SK-N-SH (cell line): ENCODE measurements around the gene NYNRIN.

Experiments used
- CHD2 ChIP-seq: fragments of 150-350 bp; IDR thresholded peaks from 2 replicates; pipeline ENCODE4 v1.6.1; 2018; ENCODE audit warnings: low read length; ENCODE audit not compliant: partially characterized antibody
- EZH2phosphoT487 ChIP-seq: fragments of 200-600 bp; sonication (generic); IDR thresholded peaks from 2 replicates; pipeline ENCODE4 v1.6.1; 2017; ENCODE audit warnings: low read depth, mixed run types, mild to moderate bottlenecking, antibody characterized with exemption, moderate library complexity, borderline replicate concordance
- FOXM1 ChIP-seq: IDR thresholded peaks from 2 replicates; pipeline ENCODE4 v1.4.0; 2012; ENCODE audit warnings: low read depth, mild to moderate bottlenecking
- JUND ChIP-seq: IDR thresholded peaks from 2 replicates; pipeline ENCODE4 v1.4.0; 2012
- NRF1 ChIP-seq: IDR thresholded peaks from 2 replicates; pipeline ENCODE4 v1.6.1; 2012; ENCODE audit warnings: low read depth, mild to moderate bottlenecking, low read length
- POLR2AphosphoS5 ChIP-seq: IDR thresholded peaks from 2 replicates; pipeline ENCODE4 v1.6.1; 2012; ENCODE audit warnings: low read depth, low read length
- RAD21 ChIP-seq: IDR thresholded peaks from 2 replicates; pipeline ENCODE4 v1.6.1; 2012; ENCODE audit warnings: mild to moderate bottlenecking, low read length
- YY1 ChIP-seq: IDR thresholded peaks from 2 replicates; pipeline ENCODE4 v1.4.0; 2012; ENCODE audit warnings: low read depth, mild to moderate bottlenecking
- TF ChIP-seq, protein P1 (sequence below): fragments of 200-600 bp; sonication (generic); IDR thresholded peaks from 2 replicates; pipeline ENCODE4 v1.6.1; 2017; ENCODE audit warnings: antibody characterized with exemption, mild to moderate bottlenecking, moderate library complexity
- TF ChIP-seq, protein P2 (sequence below): IDR thresholded peaks from 2 replicates; pipeline ENCODE4 v1.6.1; 2012; ENCODE audit warnings: mild to moderate bottlenecking, low read depth, low read length, moderate library complexity
- TF ChIP-seq, protein P3 (sequence below): IDR thresholded peaks from 2 replicates; pipeline ENCODE4 v1.4.0; 2012; ENCODE audit warnings: low read depth, borderline replicate concordance
- TF ChIP-seq, protein P4 (sequence below): IDR thresholded peaks from 2 replicates; pipeline ENCODE4 v1.4.0; 2012; ENCODE audit warnings: low read depth

DNA sequence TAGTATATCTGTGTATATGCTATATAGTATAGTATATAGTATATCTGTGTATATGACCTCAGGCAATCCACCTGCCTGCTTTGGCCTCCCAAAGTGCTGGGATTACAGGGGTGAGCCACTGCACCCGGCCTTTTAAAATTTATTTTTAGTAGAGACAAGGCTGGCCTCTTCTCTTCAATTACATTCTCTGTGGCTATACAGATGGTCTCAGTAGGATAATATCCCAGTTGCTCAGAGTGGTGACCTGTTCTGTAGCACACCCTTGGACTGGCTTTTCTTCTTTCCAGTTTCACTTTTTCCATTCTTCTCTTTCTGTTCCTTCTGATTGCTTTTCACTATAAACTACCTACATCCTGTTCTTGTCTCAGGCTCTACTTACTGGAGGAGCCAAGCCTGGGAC lies 34.0 kb upstream of the NYNRIN start:
- TF ChIP-seq, protein P1, sequence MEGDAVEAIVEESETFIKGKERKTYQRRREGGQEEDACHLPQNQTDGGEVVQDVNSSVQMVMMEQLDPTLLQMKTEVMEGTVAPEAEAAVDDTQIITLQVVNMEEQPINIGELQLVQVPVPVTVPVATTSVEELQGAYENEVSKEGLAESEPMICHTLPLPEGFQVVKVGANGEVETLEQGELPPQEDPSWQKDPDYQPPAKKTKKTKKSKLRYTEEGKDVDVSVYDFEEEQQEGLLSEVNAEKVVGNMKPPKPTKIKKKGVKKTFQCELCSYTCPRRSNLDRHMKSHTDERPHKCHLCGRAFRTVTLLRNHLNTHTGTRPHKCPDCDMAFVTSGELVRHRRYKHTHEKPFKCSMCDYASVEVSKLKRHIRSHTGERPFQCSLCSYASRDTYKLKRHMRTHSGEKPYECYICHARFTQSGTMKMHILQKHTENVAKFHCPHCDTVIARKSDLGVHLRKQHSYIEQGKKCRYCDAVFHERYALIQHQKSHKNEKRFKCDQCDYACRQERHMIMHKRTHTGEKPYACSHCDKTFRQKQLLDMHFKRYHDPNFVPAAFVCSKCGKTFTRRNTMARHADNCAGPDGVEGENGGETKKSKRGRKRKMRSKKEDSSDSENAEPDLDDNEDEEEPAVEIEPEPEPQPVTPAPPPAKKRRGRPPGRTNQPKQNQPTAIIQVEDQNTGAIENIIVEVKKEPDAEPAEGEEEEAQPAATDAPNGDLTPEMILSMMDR = no peak
- no peak for TF ChIP-seq NRF1
- no peak for TF ChIP-seq RAD21
- no peak for TF ChIP-seq POLR2AphosphoS5
- TF ChIP-seq, protein P2, sequence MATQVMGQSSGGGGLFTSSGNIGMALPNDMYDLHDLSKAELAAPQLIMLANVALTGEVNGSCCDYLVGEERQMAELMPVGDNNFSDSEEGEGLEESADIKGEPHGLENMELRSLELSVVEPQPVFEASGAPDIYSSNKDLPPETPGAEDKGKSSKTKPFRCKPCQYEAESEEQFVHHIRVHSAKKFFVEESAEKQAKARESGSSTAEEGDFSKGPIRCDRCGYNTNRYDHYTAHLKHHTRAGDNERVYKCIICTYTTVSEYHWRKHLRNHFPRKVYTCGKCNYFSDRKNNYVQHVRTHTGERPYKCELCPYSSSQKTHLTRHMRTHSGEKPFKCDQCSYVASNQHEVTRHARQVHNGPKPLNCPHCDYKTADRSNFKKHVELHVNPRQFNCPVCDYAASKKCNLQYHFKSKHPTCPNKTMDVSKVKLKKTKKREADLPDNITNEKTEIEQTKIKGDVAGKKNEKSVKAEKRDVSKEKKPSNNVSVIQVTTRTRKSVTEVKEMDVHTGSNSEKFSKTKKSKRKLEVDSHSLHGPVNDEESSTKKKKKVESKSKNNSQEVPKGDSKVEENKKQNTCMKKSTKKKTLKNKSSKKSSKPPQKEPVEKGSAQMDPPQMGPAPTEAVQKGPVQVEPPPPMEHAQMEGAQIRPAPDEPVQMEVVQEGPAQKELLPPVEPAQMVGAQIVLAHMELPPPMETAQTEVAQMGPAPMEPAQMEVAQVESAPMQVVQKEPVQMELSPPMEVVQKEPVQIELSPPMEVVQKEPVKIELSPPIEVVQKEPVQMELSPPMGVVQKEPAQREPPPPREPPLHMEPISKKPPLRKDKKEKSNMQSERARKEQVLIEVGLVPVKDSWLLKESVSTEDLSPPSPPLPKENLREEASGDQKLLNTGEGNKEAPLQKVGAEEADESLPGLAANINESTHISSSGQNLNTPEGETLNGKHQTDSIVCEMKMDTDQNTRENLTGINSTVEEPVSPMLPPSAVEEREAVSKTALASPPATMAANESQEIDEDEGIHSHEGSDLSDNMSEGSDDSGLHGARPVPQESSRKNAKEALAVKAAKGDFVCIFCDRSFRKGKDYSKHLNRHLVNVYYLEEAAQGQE = no peak
- TF ChIP-seq, protein P3, sequence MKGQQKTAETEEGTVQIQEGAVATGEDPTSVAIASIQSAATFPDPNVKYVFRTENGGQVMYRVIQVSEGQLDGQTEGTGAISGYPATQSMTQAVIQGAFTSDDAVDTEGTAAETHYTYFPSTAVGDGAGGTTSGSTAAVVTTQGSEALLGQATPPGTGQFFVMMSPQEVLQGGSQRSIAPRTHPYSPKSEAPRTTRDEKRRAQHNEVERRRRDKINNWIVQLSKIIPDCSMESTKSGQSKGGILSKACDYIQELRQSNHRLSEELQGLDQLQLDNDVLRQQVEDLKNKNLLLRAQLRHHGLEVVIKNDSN = no peak
- TF ChIP-seq EZH2phosphoT487 = no peak
- TF ChIP-seq JUND = no peak
- no peak for TF ChIP-seq YY1
- no peak for TF ChIP-seq CHD2
- TF ChIP-seq FOXM1 = no peak
- TF ChIP-seq, protein P4, sequence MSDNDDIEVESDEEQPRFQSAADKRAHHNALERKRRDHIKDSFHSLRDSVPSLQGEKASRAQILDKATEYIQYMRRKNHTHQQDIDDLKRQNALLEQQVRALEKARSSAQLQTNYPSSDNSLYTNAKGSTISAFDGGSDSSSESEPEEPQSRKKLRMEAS = no peak
